HepG2 (cell line): ENCODE measurements around the gene GATA1. TPM values are rescaled to one million over a fixed set of nuclear protein-coding genes. Genes with fewer than 3 reads are reported as not detected.
A peak's percentile ranks its signal among the peaks of the same experiment; 100 is the strongest.

ENCODE experiments used
- ATAC-seq: fragments of 200-7000 bp; cut with Tn5 transposase; 3 replicates; pipeline ENCODE4 v1.9.1; 2020; ENCODE audit warnings: mild to moderate bottlenecking, moderate library complexity
- BruUV-seq: library from RNA; stranded (reverse); fragments of 400-500 nt; replicated peaks from 2 replicates; lab custom pipeline; 2021; lab: Mats Ljungman, UMichigan
- CTCF ChIA-PET: fragments of 300-600 bp; formaldehyde crosslinking; extraction: SDS; loops from one replicate; lab custom pipeline; 2021; ENCODE audit warnings: low total read pairs, inconsistent platforms, low intra/inter-chr PET ratio; lab: Yijun Ruan, JAX
- POLR2A ChIA-PET: fragments of 350-600 bp; sonication (Branson Sonifier 250); formaldehyde crosslinking; loops from one replicate; lab custom pipeline; 2020; ENCODE audit warnings: antibody characterized with exemption, inconsistent platforms; lab: Yijun Ruan, JAX
- DNase-seq: peaks from one replicate; pipeline ENCODE4 v3.0.0-alpha.2; 2015; ENCODE audit warnings: low spot score
- FAIRE-seq: peaks from 3 replicates; lab custom pipeline; 2011; peaks lifted over from hg19 to GRCh38; lab: Jason Lieb, UNC
- H2AFZ ChIP-seq: one replicate; pipeline ENCODE4 v1.6.1; 2011; ENCODE audit warnings: low read length, inconsistent platforms
- H3K27ac ChIP-seq: fragments of 300-600 bp; 3 replicates; pipeline ENCODE4 v1.8.0; 2011; ENCODE audit warnings: mixed run types, mild to moderate bottlenecking, mixed read lengths, low read length, inconsistent platforms; ENCODE audit not compliant: insufficient read depth; ENCODE audit errors: extremely low read length
- H3K27me3 ChIP-seq, 2 experiments: fragments of 200-600 bp in 1 of 2; 2 replicates in 1 of 2; 3 replicates in 1 of 2; pipeline versions ENCODE4 v1.6.0 to v1.8.0; 2011; ENCODE audit warnings: low read length in 2 of 2, mild to moderate bottlenecking in 2 of 2, moderate library complexity in 2 of 2, inconsistent platforms in 1 of 2; ENCODE audit not compliant: insufficient read depth in 2 of 2, control insufficient read depth in 1 of 2
- H3K36me3 ChIP-seq, 2 experiments: fragments of 200-600 bp in 1 of 2; replicated peaks in 1 of 2; 2 replicates in 1 of 2; 3 replicates in 1 of 2; pipeline versions ENCODE4 v1.5.1 to v1.8.0; 2011; ENCODE audit warnings: low read length in 2 of 2, inconsistent platforms in 1 of 2; ENCODE audit not compliant: insufficient read depth in 2 of 2, control insufficient read depth in 1 of 2
- H3K4me1 ChIP-seq: 2 replicates; pipeline ENCODE4 v1.5.1; 2012; ENCODE audit warnings: low read length, inconsistent platforms; ENCODE audit not compliant: insufficient read depth
- H3K4me2 ChIP-seq: 2 replicates; pipeline ENCODE4 v1.6.0; 2011; ENCODE audit warnings: low read depth, low read length, inconsistent platforms
- H3K4me3 ChIP-seq, 3 experiments: fragments of 200-600 bp in 1 of 3; sonication (generic), shearing (Covaris generic) in 1 of 3; replicated peaks in 1 of 3; 2 replicates each; pipeline ENCODE4 v1.5.1; 2011 to 2016; ENCODE audit warnings: low read length in 3 of 3, inconsistent platforms in 2 of 3, low read depth in 2 of 3, mild to moderate bottlenecking in 2 of 3, control low read depth in 1 of 3, mixed read lengths in 1 of 3; ENCODE audit not compliant: insufficient read depth in 1 of 3
- H3K79me2 ChIP-seq: one replicate; pipeline ENCODE4 v1.6.1; 2011; ENCODE audit warnings: low read length, inconsistent platforms; ENCODE audit not compliant: insufficient read depth
- H3K9ac ChIP-seq: 2 replicates; pipeline ENCODE4 v1.6.0; 2011; ENCODE audit warnings: mild to moderate bottlenecking, low read depth, low read length, inconsistent platforms; ENCODE audit not compliant: insufficient read depth
- H3K9me3 ChIP-seq: 2 replicates; pipeline ENCODE4 v1.5.1; 2012; ENCODE audit warnings: mild to moderate bottlenecking, low read length
- H4K20me1 ChIP-seq: 2 replicates; pipeline ENCODE4 v1.6.0; 2011; ENCODE audit warnings: inconsistent platforms, mild to moderate bottlenecking, low read length, moderate library complexity; ENCODE audit not compliant: insufficient read depth
- CHD4 ChIP-seq: fragments of 200-600 bp; sonication (generic); IDR thresholded peaks from 2 replicates; pipeline ENCODE4 v1.7.0; 2017; ENCODE audit warnings: mild to moderate bottlenecking, low read length, borderline replicate concordance
- HIVEP1 ChIP-seq: sonication (generic); formaldehyde crosslinking; IDR thresholded peaks from 2 replicates; pipeline ENCODE4 v1.4.0; 2020; ENCODE audit warnings: mild to moderate bottlenecking, missing genetic modification reagents
- IRF1 ChIP-seq: sonication (generic); formaldehyde crosslinking; IDR thresholded peaks from 2 replicates; pipeline ENCODE4 v1.4.0; 2020; ENCODE audit warnings: low read depth, mild to moderate bottlenecking, missing genetic modification reagents
- KAT7 ChIP-seq: IDR thresholded peaks from 2 replicates; pipeline ENCODE4 v1.6.1; 2018; ENCODE audit warnings: borderline replicate concordance, missing compliant biosample characterization
- SRY ChIP-seq: sonication (generic); formaldehyde crosslinking; IDR thresholded peaks from 2 replicates; pipeline ENCODE4 v1.8.0; 2022; ENCODE audit warnings: mild to moderate bottlenecking, missing genetic modification reagents
- THAP8 ChIP-seq: sonication (generic); formaldehyde crosslinking; IDR thresholded peaks from 2 replicates; pipeline ENCODE4 v1.5.1; 2020; ENCODE audit warnings: missing genetic modification reagents, mild to moderate bottlenecking, borderline replicate concordance
- ZNF292 ChIP-seq: sonication (generic); formaldehyde crosslinking; IDR thresholded peaks from 2 replicates; pipeline ENCODE4 v1.8.1; 2022; ENCODE audit warnings: mild to moderate bottlenecking, low read depth, missing genetic modification reagents, borderline replicate concordance
- ZNF550 ChIP-seq: sonication (generic); formaldehyde crosslinking; IDR thresholded peaks from 2 replicates; pipeline ENCODE4 v1.4.0; 2020; ENCODE audit warnings: mild to moderate bottlenecking, missing genetic modification reagents, borderline replicate concordance
- ZNF576 ChIP-seq: sonication (generic); formaldehyde crosslinking; IDR thresholded peaks from 2 replicates; pipeline ENCODE4 v1.4.0; 2020; ENCODE audit warnings: mild to moderate bottlenecking, missing genetic modification reagents
- ZNF629 ChIP-seq: sonication (generic); formaldehyde crosslinking; conservative IDR thresholded peaks from 2 replicates; pipeline ENCODE4 v1.5.0; 2020; ENCODE audit warnings: missing genetic modification reagents
- ZNF674 ChIP-seq: sonication (generic); formaldehyde crosslinking; IDR thresholded peaks from 2 replicates; pipeline ENCODE4 v1.5.0; 2020; ENCODE audit warnings: low read depth, mild to moderate bottlenecking, missing genetic modification reagents
- ZNF841 ChIP-seq: sonication (generic); formaldehyde crosslinking; IDR thresholded peaks from 2 replicates; pipeline ENCODE4 v1.8.1; 2023; ENCODE audit warnings: missing genetic modification reagents, borderline replicate concordance
- ZUFSP ChIP-seq: sonication (generic); formaldehyde crosslinking; IDR thresholded peaks from 2 replicates; pipeline ENCODE4 v1.9.0; 2021; ENCODE audit warnings: missing genetic modification reagents, mild to moderate bottlenecking, borderline replicate concordance
- WGBS: methylation state at CpG from one replicate; pipeline ENCODE4 v1.1.6; 2017; ENCODE audit warnings: low lambda C conversion rate; 5-methylcytosine and 5-hydroxymethylcytosine counted together
- in situ Hi-C: cut with HindIII; loops from 2 replicates; pipeline ENCODE4 v1.10.0; 2017; ENCODE audit warnings: low pct_unique_long_range_greater_than_20kb; ENCODE audit not compliant: extremely low pct_ligation_motif_present
- intact Hi-C: fragments of 100-400 bp; cut with micrococcal nuclease; formaldehyde crosslinking; loops from one replicate; pipeline ENCODE4 v1.10.0; 2022; ENCODE audit not compliant: unreplicated experiment
- polyA plus RNA-seq, 8 experiments: library from polyadenylated mRNA; depleted of rRNA in 3 of 8; stranded (reverse) in 7 of 8; unstranded in 1 of 8; fragments of >200 nt; fragmentation: Illumina TruSeq in 4 of 8; extraction: Trizol in 4 of 8; gene quantifications; 2 replicates each; pipeline versions ENCODE4 v1.2.1 to v1.2.3, GENCODE V29; 2011 to 2016; ENCODE audit warnings: low read depth in 4 of 8, missing spikeins in 1 of 8, mixed read lengths in 1 of 8; ENCODE audit not compliant: insufficient read depth in 1 of 8
- total RNA-seq, 5 experiments: library from RNA; depleted of rRNA; stranded (reverse); fragments of >200 nt; fragmentation: Illumina TruSeq; extraction: Trizol; gene quantifications; 2 replicates each; pipeline ENCODE4 v1.2.3, GENCODE V29; 2016; ENCODE audit warnings: low read depth in 1 of 5
- TF ChIP-seq, protein P1 (sequence below): sonication (generic); formaldehyde crosslinking; IDR thresholded peaks from 2 replicates; pipeline ENCODE4 v1.4.0; 2020; ENCODE audit warnings: missing genetic modification reagents
- TF ChIP-seq, protein P2 (sequence below): sonication (generic); formaldehyde crosslinking; IDR thresholded peaks from 2 replicates; pipeline ENCODE4 v1.4.0; 2020; ENCODE audit warnings: missing genetic modification reagents

The GATA1 gene
- total and polyA plus RNA-seq, 2 of the 13 experiments (the other 11 are each of a cell fraction or from before 2014, with no cell fraction given), result 0.13 TPM; not detected in 1

- no peaks in the 10 kb centered on the region for H3K36me3 ChIP-seq
- no peaks in the 10 kb centered on the region for H3K79me2 ChIP-seq
- POLR2A ChIA-PET, result interaction anchor here (0.9 kb wide), 1 partner anchor 397 kb away, joined by 3 read pairs; no protein-coding TSS in a partner anchor
- H3K27ac ChIP-seq, result no peak overlapping the region
- H3K9ac ChIP-seq, result no peak overlapping the region
- H2AFZ ChIP-seq, result no peak overlapping the region
- DNase-seq (no peak), ATAC-seq (no peak), FAIRE-seq (peak; percentile 57)
- H3K4me3 ChIP-seq, result no peak overlapping the region
- intact Hi-C loops, result no loop called here
- peaks cover 38% of the 10 kb centered on the region for H3K4me1 ChIP-seq
- H4K20me1 ChIP-seq, result no peaks in the 10 kb centered on the region
- WGBS, result 77% methylated on average over 8 of the region's 12 CpGs
- no TSS peak for BruUV-seq
- H3K4me2 ChIP-seq, result peak overlapping the region; percentile 23; the same call in 1 of the 2 replicates
- no peaks in the 10 kb centered on the region for H3K27me3 ChIP-seq
- H3K9me3 ChIP-seq, result no peaks in the 10 kb centered on the region
- CTCF ChIA-PET, result no interaction called here
- in situ Hi-C loops, result no loop called here
- no peak for TF ChIP-seq KAT7 (CRISPR knock-in tag)
- no peak for TF ChIP-seq SRY (CRISPR knock-in tag)
- no peak for TF ChIP-seq ZNF292 (CRISPR knock-in tag)
- no peak for TF ChIP-seq THAP8 (CRISPR knock-in tag)
- no peak for TF ChIP-seq CHD4
- TF ChIP-seq IRF1 (CRISPR knock-in tag), result no peak
- no peak for TF ChIP-seq ZNF841 (CRISPR knock-in tag)
- no peak for TF ChIP-seq ZNF576
- no peak for TF ChIP-seq ZUFSP (CRISPR knock-in tag)
- no peak for TF ChIP-seq ZNF629 (CRISPR knock-in tag)
- TF ChIP-seq, protein P1, sequence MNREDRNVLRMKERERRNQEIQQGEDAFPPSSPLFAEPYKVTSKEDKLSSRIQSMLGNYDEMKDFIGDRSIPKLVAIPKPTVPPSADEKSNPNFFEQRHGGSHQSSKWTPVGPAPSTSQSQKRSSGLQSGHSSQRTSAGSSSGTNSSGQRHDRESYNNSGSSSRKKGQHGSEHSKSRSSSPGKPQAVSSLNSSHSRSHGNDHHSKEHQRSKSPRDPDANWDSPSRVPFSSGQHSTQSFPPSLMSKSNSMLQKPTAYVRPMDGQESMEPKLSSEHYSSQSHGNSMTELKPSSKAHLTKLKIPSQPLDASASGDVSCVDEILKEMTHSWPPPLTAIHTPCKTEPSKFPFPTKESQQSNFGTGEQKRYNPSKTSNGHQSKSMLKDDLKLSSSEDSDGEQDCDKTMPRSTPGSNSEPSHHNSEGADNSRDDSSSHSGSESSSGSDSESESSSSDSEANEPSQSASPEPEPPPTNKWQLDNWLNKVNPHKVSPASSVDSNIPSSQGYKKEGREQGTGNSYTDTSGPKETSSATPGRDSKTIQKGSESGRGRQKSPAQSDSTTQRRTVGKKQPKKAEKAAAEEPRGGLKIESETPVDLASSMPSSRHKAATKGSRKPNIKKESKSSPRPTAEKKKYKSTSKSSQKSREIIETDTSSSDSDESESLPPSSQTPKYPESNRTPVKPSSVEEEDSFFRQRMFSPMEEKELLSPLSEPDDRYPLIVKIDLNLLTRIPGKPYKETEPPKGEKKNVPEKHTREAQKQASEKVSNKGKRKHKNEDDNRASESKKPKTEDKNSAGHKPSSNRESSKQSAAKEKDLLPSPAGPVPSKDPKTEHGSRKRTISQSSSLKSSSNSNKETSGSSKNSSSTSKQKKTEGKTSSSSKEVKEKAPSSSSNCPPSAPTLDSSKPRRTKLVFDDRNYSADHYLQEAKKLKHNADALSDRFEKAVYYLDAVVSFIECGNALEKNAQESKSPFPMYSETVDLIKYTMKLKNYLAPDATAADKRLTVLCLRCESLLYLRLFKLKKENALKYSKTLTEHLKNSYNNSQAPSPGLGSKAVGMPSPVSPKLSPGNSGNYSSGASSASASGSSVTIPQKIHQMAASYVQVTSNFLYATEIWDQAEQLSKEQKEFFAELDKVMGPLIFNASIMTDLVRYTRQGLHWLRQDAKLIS (CRISPR knock-in tag), result no peak
- no peak for TF ChIP-seq ZNF674 (CRISPR knock-in tag)
- no peak for TF ChIP-seq HIVEP1 (CRISPR knock-in tag)
- TF ChIP-seq ZNF550 (CRISPR knock-in tag), result no peak
- TF ChIP-seq, protein P2, sequence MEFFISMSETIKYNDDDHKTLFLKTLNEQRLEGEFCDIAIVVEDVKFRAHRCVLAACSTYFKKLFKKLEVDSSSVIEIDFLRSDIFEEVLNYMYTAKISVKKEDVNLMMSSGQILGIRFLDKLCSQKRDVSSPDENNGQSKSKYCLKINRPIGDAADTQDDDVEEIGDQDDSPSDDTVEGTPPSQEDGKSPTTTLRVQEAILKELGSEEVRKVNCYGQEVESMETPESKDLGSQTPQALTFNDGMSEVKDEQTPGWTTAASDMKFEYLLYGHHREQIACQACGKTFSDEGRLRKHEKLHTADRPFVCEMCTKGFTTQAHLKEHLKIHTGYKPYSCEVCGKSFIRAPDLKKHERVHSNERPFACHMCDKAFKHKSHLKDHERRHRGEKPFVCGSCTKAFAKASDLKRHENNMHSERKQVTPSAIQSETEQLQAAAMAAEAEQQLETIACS, result no peak
Measured at GRCh38 chrX:48794340-48794910, 8.0 kb downstream of the GATA1 start.
